ENCODE measurements around the gene PRICKLE1.

GRCh38 chr12:42498549-42499247 lies 90.8 kb downstream of the PRICKLE1 start:
- TF ChIP-seq ATF3 (IDR thresholded peaks at IDR 0.05) (no peak), ATF3 (CRISPR knock-in tag; conservative IDR thresholded peaks at IDR 0.05) (no peak), NCOA1 (IDR thresholded peaks at IDR 0.05; ENCODE audit: low read depth) (no peak), NKRF (IDR thresholded peaks at IDR 0.05; ENCODE audit: borderline replicate concordance) (no peak), ZBTB40 (IDR thresholded peaks at IDR 0.05) (no peak), ZBTB40 (CRISPR knock-in tag; IDR thresholded peaks at IDR 0.05) (no peak), ZNF282 (CRISPR knock-in tag; IDR thresholded peaks at IDR 0.05) (no peak), TAF1 (IDR thresholded peaks at IDR 0.05; ENCODE audit: control insufficient read depth, extremely low read depth, insufficient read depth, low read length, severe bottlenecking) (no peak), GATA2 (CRISPR knock-in tag; IDR thresholded peaks at IDR 0.05) (no peak), TFE3 (CRISPR knock-in tag; IDR thresholded peaks at IDR 0.05) (no peak)
- TF ChIP-seq, protein P1, sequence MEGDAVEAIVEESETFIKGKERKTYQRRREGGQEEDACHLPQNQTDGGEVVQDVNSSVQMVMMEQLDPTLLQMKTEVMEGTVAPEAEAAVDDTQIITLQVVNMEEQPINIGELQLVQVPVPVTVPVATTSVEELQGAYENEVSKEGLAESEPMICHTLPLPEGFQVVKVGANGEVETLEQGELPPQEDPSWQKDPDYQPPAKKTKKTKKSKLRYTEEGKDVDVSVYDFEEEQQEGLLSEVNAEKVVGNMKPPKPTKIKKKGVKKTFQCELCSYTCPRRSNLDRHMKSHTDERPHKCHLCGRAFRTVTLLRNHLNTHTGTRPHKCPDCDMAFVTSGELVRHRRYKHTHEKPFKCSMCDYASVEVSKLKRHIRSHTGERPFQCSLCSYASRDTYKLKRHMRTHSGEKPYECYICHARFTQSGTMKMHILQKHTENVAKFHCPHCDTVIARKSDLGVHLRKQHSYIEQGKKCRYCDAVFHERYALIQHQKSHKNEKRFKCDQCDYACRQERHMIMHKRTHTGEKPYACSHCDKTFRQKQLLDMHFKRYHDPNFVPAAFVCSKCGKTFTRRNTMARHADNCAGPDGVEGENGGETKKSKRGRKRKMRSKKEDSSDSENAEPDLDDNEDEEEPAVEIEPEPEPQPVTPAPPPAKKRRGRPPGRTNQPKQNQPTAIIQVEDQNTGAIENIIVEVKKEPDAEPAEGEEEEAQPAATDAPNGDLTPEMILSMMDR (IDR thresholded peaks at IDR 0.05 in 2 of 3, conservative IDR thresholded peaks at IDR 0.05 in 1 of 3; ENCODE audit: insufficient read depth in 2 of 3, low read depth in 1 of 3, low read length in 3 of 3) = no peak
- TF ChIP-seq, protein P2, sequence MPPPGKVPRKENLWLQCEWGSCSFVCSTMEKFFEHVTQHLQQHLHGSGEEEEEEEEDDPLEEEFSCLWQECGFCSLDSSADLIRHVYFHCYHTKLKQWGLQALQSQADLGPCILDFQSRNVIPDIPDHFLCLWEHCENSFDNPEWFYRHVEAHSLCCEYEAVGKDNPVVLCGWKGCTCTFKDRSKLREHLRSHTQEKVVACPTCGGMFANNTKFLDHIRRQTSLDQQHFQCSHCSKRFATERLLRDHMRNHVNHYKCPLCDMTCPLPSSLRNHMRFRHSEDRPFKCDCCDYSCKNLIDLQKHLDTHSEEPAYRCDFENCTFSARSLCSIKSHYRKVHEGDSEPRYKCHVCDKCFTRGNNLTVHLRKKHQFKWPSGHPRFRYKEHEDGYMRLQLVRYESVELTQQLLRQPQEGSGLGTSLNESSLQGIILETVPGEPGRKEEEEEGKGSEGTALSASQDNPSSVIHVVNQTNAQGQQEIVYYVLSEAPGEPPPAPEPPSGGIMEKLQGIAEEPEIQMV (tag; conservative IDR thresholded peaks at IDR 0.05; ENCODE audit: low read depth) = no peak
- TF ChIP-seq, protein P3, sequence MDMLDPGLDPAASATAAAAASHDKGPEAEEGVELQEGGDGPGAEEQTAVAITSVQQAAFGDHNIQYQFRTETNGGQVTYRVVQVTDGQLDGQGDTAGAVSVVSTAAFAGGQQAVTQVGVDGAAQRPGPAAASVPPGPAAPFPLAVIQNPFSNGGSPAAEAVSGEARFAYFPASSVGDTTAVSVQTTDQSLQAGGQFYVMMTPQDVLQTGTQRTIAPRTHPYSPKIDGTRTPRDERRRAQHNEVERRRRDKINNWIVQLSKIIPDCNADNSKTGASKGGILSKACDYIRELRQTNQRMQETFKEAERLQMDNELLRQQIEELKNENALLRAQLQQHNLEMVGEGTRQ (CRISPR knock-in tag; IDR thresholded peaks at IDR 0.05) = no peak
